ENCODE measurements around the gene AAGAB.
"Not testable (repeated sequence)": the region's sequence is repeated elsewhere in the genome, so short reads cannot be mapped to it uniquely, and the experiment has no call there.

The AAGAB gene

GRCh38 chr15:67254238-67255175 is at the start of gene AAGAB, which contains the start of gene IQCH:
Gene AAGAB (minus strand): TSS chr15:67254661. CDS start chr15:67254631, 30 bp downstream.
Gene IQCH (plus strand): TSS chr15:67254786. CDS start chr15:67254897, 111 bp downstream.
- peaks cover 0 to 25% (median 17%) of the 10 kb centered on the region in 5 donors for H3K4me1 ChIP-seq (ENCODE audit: control insufficient read depth in 5 of 5, insufficient read depth in 5 of 5, low read length in 5 of 5)
- H3K27ac ChIP-seq (ENCODE audit: low read depth, low read length): peak within 1 kb of the TSS; percentile 86
- H3K4me3 ChIP-seq (ENCODE audit: low read depth in 1 of 5, low read length in 5 of 5): peak within 1 kb of the TSS; percentile 83 to 96 (median 92)
- no peaks in the 10 kb centered on the region for H3K9me3 ChIP-seq (ENCODE audit: control insufficient read depth in 5 of 5, low read length in 5 of 5)
- H3K36me3 ChIP-seq (ENCODE audit: control insufficient read depth in 5 of 5, insufficient read depth in 5 of 5, low read length in 5 of 5): no peaks in the 10 kb centered on the region
- no peaks in the 10 kb centered on the region for H3K27me3 ChIP-seq (ENCODE audit: control insufficient read depth in 5 of 5, insufficient read depth in 4 of 5, low read length in 5 of 5)
- peak within 1 kb of the TSS; percentile 88 to 99 (median 92) for H3K9ac ChIP-seq (ENCODE audit: low read length in 5 of 5)

- no peaks in the 10 kb centered on the region for H3K9me3 ChIP-seq (ENCODE audit: control insufficient read depth in 5 of 5, low read length in 5 of 5)
- H3K4me3 ChIP-seq (ENCODE audit: low read depth in 1 of 5, low read length in 5 of 5): no peak overlapping the region
- H3K27ac ChIP-seq (ENCODE audit: low read depth, low read length): no peak overlapping the region
- peaks cover 0 to 6% (median 2%) of the 10 kb centered on the region in 5 donors for H3K4me1 ChIP-seq (ENCODE audit: control insufficient read depth in 5 of 5, insufficient read depth in 5 of 5, low read length in 5 of 5)
- H3K27me3 ChIP-seq (ENCODE audit: control insufficient read depth in 5 of 5, insufficient read depth in 4 of 5, low read length in 5 of 5): no peaks in the 10 kb centered on the region
- no peak overlapping the region for H3K9ac ChIP-seq (ENCODE audit: low read length in 5 of 5)
- H3K36me3 ChIP-seq (ENCODE audit: control insufficient read depth in 5 of 5, insufficient read depth in 5 of 5, low read length in 5 of 5): no peaks in the 10 kb centered on the region
These were observed 49.3 kb upstream of the AAGAB start for GRCh38 chr15:67303490-67304363.

GRCh38 chr15:67300266-67301025 is 46.0 kb upstream of the AAGAB start:
- peaks cover 0 to 6% (median 0%) of the 10 kb centered on the region in 5 donors for H3K4me1 ChIP-seq (ENCODE audit: control insufficient read depth in 5 of 5, insufficient read depth in 5 of 5, low read length in 5 of 5)
- no peaks in the 10 kb centered on the region for H3K27me3 ChIP-seq (ENCODE audit: control insufficient read depth in 5 of 5, insufficient read depth in 4 of 5, low read length in 5 of 5)
- no peak overlapping the region for H3K9ac ChIP-seq (ENCODE audit: low read length in 5 of 5)
- no peak overlapping the region for H3K4me3 ChIP-seq (ENCODE audit: low read depth in 1 of 5, low read length in 5 of 5)
- no peak overlapping the region for H3K27ac ChIP-seq (ENCODE audit: low read depth, low read length)
- H3K9me3 ChIP-seq (ENCODE audit: control insufficient read depth in 5 of 5, low read length in 5 of 5): no peaks in the 10 kb centered on the region
- no peaks in the 10 kb centered on the region for H3K36me3 ChIP-seq (ENCODE audit: control insufficient read depth in 5 of 5, insufficient read depth in 5 of 5, low read length in 5 of 5)

GRCh38 chr15:67296684-67297083 is 42.2 kb upstream of the AAGAB start:
- H3K9ac ChIP-seq (ENCODE audit: low read length in 5 of 5): no peak overlapping the region
- no peaks in the 10 kb centered on the region for H3K36me3 ChIP-seq (ENCODE audit: control insufficient read depth in 5 of 5, insufficient read depth in 5 of 5, low read length in 5 of 5)
- no peak overlapping the region for H3K27ac ChIP-seq (ENCODE audit: low read depth, low read length)
- H3K4me3 ChIP-seq (ENCODE audit: low read depth in 1 of 5, low read length in 5 of 5): no peak overlapping the region
- peaks cover 0 to 6% (median 0%) of the 10 kb centered on the region in 5 donors for H3K4me1 ChIP-seq (ENCODE audit: control insufficient read depth in 5 of 5, insufficient read depth in 5 of 5, low read length in 5 of 5)
- no peaks in the 10 kb centered on the region for H3K9me3 ChIP-seq (ENCODE audit: control insufficient read depth in 5 of 5, low read length in 5 of 5)
- H3K27me3 ChIP-seq (ENCODE audit: control insufficient read depth in 5 of 5, insufficient read depth in 4 of 5, low read length in 5 of 5): no peaks in the 10 kb centered on the region

GRCh38 chr15:67296188-67296587 is 41.7 kb upstream of the AAGAB start:
- H3K27me3 ChIP-seq (ENCODE audit: control insufficient read depth in 5 of 5, insufficient read depth in 4 of 5, low read length in 5 of 5): no peaks in the 10 kb centered on the region
- H3K4me1 ChIP-seq (ENCODE audit: control insufficient read depth in 5 of 5, insufficient read depth in 5 of 5, low read length in 5 of 5): peaks cover 0 to 6% (median 0%) of the 10 kb centered on the region in 5 donors
- H3K27ac ChIP-seq (ENCODE audit: low read depth, low read length): no peak overlapping the region
- H3K36me3 ChIP-seq (ENCODE audit: control insufficient read depth in 5 of 5, insufficient read depth in 5 of 5, low read length in 5 of 5): no peaks in the 10 kb centered on the region
- H3K9me3 ChIP-seq (ENCODE audit: control insufficient read depth in 5 of 5, low read length in 5 of 5): no peaks in the 10 kb centered on the region
- no peak overlapping the region for H3K4me3 ChIP-seq (ENCODE audit: low read depth in 1 of 5, low read length in 5 of 5)
- H3K9ac ChIP-seq (ENCODE audit: low read length in 5 of 5): no peak overlapping the region

GRCh38 chr15:67290319-67290718 is 35.9 kb upstream of the AAGAB start:
- H3K4me1 ChIP-seq (ENCODE audit: control insufficient read depth in 5 of 5, insufficient read depth in 5 of 5, low read length in 5 of 5): no peaks in the 10 kb centered on the region
- peaks cover 0 to 5% (median 0%) of the 10 kb centered on the region in 5 donors for H3K9me3 ChIP-seq (ENCODE audit: control insufficient read depth in 5 of 5, low read length in 5 of 5)
- H3K27me3 ChIP-seq (ENCODE audit: control insufficient read depth in 5 of 5, insufficient read depth in 4 of 5, low read length in 5 of 5): no peaks in the 10 kb centered on the region
- H3K4me3 ChIP-seq (ENCODE audit: low read depth in 1 of 5, low read length in 5 of 5): no peak overlapping the region
- H3K27ac ChIP-seq (ENCODE audit: low read depth, low read length): no peak overlapping the region
- H3K36me3 ChIP-seq (ENCODE audit: control insufficient read depth in 5 of 5, insufficient read depth in 5 of 5, low read length in 5 of 5): no peaks in the 10 kb centered on the region
- no peak overlapping the region for H3K9ac ChIP-seq (ENCODE audit: low read length in 5 of 5)

- H3K9me3 ChIP-seq (ENCODE audit: control insufficient read depth in 5 of 5, low read length in 5 of 5); H3K27me3 ChIP-seq (ENCODE audit: control insufficient read depth in 5 of 5, insufficient read depth in 4 of 5, low read length in 5 of 5); H3K9ac ChIP-seq (ENCODE audit: low read length in 5 of 5); H3K27ac ChIP-seq (ENCODE audit: low read depth, low read length); H3K36me3 ChIP-seq (ENCODE audit: control insufficient read depth in 5 of 5, insufficient read depth in 5 of 5, low read length in 5 of 5); H3K4me3 ChIP-seq (ENCODE audit: low read depth in 1 of 5, low read length in 5 of 5); H3K4me1 ChIP-seq (ENCODE audit: control insufficient read depth in 5 of 5, insufficient read depth in 5 of 5, low read length in 5 of 5): not testable (repeated sequence)
These were observed 31.9 kb upstream of the AAGAB start for GRCh38 chr15:67286400-67286799.

- H3K27me3 ChIP-seq (ENCODE audit: control insufficient read depth in 5 of 5, insufficient read depth in 4 of 5, low read length in 5 of 5); H3K4me1 ChIP-seq (ENCODE audit: control insufficient read depth in 5 of 5, insufficient read depth in 5 of 5, low read length in 5 of 5); H3K9me3 ChIP-seq (ENCODE audit: control insufficient read depth in 5 of 5, low read length in 5 of 5); H3K36me3 ChIP-seq (ENCODE audit: control insufficient read depth in 5 of 5, insufficient read depth in 5 of 5, low read length in 5 of 5); H3K4me3 ChIP-seq (ENCODE audit: low read depth in 1 of 5, low read length in 5 of 5); H3K9ac ChIP-seq (ENCODE audit: low read length in 5 of 5); H3K27ac ChIP-seq (ENCODE audit: low read depth, low read length): not testable (repeated sequence)
These were observed 31.2 kb upstream of the AAGAB start for GRCh38 chr15:67285625-67286024.

- H3K9me3 ChIP-seq (ENCODE audit: control insufficient read depth in 5 of 5, low read length in 5 of 5): no peaks in the 10 kb centered on the region
- H3K27me3 ChIP-seq (ENCODE audit: control insufficient read depth in 5 of 5, insufficient read depth in 4 of 5, low read length in 5 of 5): no peaks in the 10 kb centered on the region
- H3K4me3 ChIP-seq (ENCODE audit: low read depth in 1 of 5, low read length in 5 of 5): no peak overlapping the region
- H3K36me3 ChIP-seq (ENCODE audit: control insufficient read depth in 5 of 5, insufficient read depth in 5 of 5, low read length in 5 of 5): no peaks in the 10 kb centered on the region
- no peak overlapping the region for H3K27ac ChIP-seq (ENCODE audit: low read depth, low read length)
- H3K4me1 ChIP-seq (ENCODE audit: control insufficient read depth in 5 of 5, insufficient read depth in 5 of 5, low read length in 5 of 5): no peaks in the 10 kb centered on the region
- no peak overlapping the region for H3K9ac ChIP-seq (ENCODE audit: low read length in 5 of 5)
These were observed 27.3 kb upstream of the AAGAB start for GRCh38 chr15:67281714-67282113.

All from subcutaneous abdominal adipose tissue (tissue), 5 donors.